Kidney epithelial cell (primary cell): Measurements from ENCODE around the gene PAFAH2. TPM values are rescaled to one million over a fixed set of nuclear protein-coding genes. Genes with fewer than 3 reads are reported as not detected.

ENCODE experiments used
- DNase-seq: peaks from one replicate; pipeline ENCODE4 v3.0.0-alpha.2; 2010; ENCODE audit warnings: low read depth
- H3K27me3 ChIP-seq: 2 replicates; pipeline ENCODE4 v1.6.0; 2011; ENCODE audit warnings: low read length; ENCODE audit not compliant: control insufficient read depth, insufficient read depth
- H3K36me3 ChIP-seq: 2 replicates; pipeline ENCODE4 v1.5.1; 2011; ENCODE audit warnings: low read length; ENCODE audit not compliant: control insufficient read depth, insufficient read depth
- H3K4me3 ChIP-seq: 2 replicates; pipeline ENCODE4 v1.5.1; 2011; ENCODE audit warnings: low read depth, mild to moderate bottlenecking, control low read depth, low read length
- total RNA-seq: library from RNA; depleted of rRNA; stranded (reverse); fragments of >200 nt; gene quantifications from 2 replicates; pipeline ENCODE4 v1.2.3, GENCODE V29; 2015
- TF ChIP-seq, protein P1 (sequence below): IDR thresholded peaks from 2 replicates; pipeline ENCODE4 v1.5.1; 2011; ENCODE audit warnings: mild to moderate bottlenecking, moderate library complexity, low read length, control low read depth, inconsistent platforms; ENCODE audit not compliant: insufficient read depth, poor library complexity, severe bottlenecking

PAFAH2 gene
- total RNA-seq, 1 donor from 2014 or later = 20.8 TPM

DNA sequence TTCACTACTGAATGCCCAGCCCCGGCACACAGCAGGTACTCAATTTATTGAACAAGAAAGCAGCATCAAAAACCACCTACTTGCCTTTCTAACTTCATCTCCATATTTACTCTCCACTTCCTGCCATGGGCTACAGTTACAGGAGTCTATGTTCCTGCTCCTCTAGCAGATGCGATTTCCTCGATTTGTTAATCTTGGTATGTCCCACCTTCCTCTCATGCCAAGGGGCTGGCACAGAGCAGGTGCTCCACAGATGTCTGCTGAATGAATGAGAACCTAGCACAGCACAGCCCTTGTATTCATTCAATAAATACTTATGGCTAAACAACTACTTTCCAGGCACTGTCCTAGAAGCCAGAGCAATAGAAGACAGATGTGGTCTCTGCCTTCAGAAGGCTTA, 12.2 kb downstream of the PAFAH2 start:
- H3K36me3 ChIP-seq = no peaks in the 10 kb centered on the region

DNA sequence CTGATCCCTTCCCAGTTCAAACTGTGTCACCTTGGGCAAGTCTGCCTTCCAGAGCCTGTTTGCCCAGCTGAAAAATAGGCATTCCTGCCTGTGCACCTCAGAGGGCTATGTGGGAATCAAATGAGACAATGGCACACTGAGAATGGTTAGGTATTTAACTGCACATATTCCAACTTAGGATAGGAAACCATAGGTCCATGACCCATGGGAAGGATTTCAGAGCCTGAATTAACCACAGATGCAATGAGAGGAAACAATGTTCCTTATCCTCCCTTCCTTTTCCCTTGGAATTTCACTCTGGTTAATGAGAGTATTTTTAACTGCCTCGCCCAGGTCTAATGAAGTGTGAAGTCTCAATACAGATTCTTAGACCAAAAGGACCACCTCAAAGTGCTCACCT, 12.7 kb downstream of the PAFAH2 start:
- Histone ChIP-seq H3K36me3 (no peaks in the 10 kb centered on the region), H3K4me3 (no peak overlapping the region), H3K27me3 (no peaks in the 10 kb centered on the region)
- DNase-seq = no peak
- TF ChIP-seq, protein P1, sequence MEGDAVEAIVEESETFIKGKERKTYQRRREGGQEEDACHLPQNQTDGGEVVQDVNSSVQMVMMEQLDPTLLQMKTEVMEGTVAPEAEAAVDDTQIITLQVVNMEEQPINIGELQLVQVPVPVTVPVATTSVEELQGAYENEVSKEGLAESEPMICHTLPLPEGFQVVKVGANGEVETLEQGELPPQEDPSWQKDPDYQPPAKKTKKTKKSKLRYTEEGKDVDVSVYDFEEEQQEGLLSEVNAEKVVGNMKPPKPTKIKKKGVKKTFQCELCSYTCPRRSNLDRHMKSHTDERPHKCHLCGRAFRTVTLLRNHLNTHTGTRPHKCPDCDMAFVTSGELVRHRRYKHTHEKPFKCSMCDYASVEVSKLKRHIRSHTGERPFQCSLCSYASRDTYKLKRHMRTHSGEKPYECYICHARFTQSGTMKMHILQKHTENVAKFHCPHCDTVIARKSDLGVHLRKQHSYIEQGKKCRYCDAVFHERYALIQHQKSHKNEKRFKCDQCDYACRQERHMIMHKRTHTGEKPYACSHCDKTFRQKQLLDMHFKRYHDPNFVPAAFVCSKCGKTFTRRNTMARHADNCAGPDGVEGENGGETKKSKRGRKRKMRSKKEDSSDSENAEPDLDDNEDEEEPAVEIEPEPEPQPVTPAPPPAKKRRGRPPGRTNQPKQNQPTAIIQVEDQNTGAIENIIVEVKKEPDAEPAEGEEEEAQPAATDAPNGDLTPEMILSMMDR = no peak

More for the DNA sequence above, 12.2 kb downstream of the PAFAH2 start:
- Histone ChIP-seq H3K4me3 (no peak overlapping the region), H3K27me3 (no peaks in the 10 kb centered on the region)
- TF ChIP-seq, protein P1 = no peak
- DNase-seq = no peak

DNA sequence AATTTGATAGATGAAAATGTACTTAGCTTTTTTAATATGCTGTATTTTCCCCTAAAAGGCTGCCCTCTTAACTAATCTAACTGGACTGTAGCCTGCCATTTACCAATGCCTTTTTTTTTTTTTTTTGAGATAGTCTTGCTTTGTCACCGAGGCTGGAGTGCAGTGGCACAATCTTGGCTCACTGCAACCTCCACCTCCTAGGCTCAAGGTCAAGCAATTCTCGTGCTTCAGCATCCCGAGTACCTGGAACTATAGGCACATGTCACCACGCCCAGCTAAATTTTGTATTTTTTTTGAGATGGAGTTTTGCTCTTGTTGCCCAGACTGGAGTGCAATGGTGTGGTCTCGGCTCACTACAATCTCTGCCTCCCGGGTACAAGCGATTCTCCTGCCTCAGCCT, 18.7 kb downstream of the PAFAH2 start:
- H3K36me3 ChIP-seq = no peaks in the 10 kb centered on the region
- TF ChIP-seq, protein P1 = no peak

DNA sequence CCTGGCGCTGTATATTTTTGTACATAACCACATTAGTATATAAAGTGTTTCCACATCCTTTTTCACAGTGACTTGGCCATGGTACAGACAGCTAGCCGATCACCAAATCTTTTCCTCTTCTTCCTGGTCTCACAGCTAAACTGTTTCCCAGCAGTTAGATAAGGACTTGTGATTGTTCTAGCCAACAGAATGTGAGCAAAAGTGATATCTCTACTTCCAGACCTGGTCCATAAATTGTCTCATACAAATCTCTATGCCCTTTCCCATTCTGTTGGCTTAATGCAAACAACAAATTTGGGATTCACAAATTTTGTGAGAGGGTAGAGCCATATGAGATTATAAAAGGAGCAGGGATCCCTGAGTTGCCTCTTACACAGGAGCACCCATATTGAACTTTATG, 19.5 kb downstream of the PAFAH2 start:
- no peak for DNase-seq
- Histone ChIP-seq H3K36me3 (no peaks in the 10 kb centered on the region), H3K4me3 (no peak overlapping the region)

More for the DNA sequence above, 18.7 kb downstream of the PAFAH2 start:
- H3K4me3 ChIP-seq = no peak overlapping the region
- no peak for DNase-seq
- no peaks in the 10 kb centered on the region for H3K27me3 ChIP-seq

DNA sequence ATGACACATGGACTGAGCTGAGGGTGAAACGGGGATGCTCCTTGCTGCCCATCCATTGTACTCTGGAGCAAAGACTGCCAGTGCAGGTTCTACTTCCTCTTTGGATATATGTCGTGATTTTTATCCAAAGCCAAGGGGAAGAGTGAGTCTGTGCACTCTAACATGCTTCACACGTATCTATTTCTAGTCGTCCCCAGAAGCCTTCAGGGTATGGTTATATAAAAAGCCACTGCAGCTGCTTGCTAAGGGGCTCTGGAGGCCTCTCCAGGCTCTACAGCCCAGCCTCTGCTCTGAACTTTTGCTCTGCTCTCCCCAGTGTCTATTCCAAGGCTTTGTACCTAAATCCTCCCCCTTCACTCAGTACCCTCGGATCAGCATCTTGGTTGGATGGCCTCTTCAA, 20.1 kb downstream of the PAFAH2 start:
- Histone ChIP-seq H3K36me3 (no peaks in the 10 kb centered on the region), H3K4me3 (no peak overlapping the region), H3K27me3 (no peaks in the 10 kb centered on the region)
- no peak for DNase-seq
- TF ChIP-seq, protein P1 = no peak

More for the DNA sequence above, 19.5 kb downstream of the PAFAH2 start:
- TF ChIP-seq, protein P1 = no peak
- H3K27me3 ChIP-seq = no peaks in the 10 kb centered on the region

DNA sequence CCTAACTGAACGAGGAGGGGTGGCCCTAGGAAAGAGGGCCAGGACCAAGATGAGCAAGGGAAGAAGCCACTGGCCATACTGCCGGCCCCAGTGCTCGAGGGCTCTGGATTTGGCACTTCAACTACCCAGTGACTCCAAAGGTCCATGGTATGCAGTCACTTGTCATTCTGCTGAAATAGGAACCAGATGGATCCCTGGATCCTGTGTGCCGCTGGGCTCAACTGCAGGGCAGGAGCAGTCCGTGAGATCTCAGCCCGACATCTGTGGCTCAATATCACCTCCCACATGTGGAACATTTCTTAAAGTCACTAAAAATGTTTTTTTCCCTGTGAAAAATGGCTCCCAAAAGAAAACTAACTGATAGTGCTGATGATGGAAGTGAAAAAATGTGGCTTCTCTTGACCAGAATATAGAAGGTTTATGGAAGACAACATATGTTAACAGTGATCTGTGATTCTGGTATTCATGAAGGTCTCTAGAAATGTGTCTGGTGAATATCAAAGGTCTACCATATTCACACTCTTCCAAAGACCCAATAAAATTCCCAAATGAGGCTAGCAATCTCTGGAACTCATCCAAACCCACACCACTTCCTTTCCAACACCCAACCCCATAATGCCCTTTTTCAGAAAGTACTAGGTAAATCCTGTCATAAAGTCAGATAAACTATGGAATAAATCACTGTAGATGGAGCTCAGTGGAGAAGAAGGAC, 24.1 kb downstream of the PAFAH2 start:
- H3K4me3 ChIP-seq = no peak overlapping the region
- TF ChIP-seq, protein P1 = no peak
- no peaks in the 10 kb centered on the region for H3K27me3 ChIP-seq
- no peaks in the 10 kb centered on the region for H3K36me3 ChIP-seq
- DNase-seq = no peak
